ENCODE measurements around the gene WDR5.

WDR5 gene

DNA sequence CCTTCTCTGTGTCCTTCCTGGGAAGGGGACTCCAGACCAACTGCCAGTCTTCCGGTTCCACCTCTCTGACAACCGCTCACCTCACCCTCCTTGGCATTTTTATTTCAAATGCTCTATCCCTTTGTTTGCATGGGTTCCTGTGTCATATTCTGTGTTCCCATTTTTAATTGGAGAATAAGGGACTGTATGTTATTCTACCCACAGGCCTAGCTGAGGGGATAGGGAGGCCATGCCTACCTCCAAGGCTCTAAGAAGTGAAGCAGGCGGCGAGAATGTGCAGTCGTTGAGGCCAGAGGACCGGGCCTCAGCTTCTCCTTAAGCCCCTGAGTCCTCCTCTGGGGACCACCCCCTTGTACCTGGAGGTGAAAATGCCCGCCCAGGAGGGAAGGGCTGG lies 936 bp upstream of the WDR5 start:
- H3K9me2 ChIP-seq (replicated peaks; ENCODE audit: insufficient read depth, low read length), result no peaks in the 10 kb centered on the region
- peak; percentile 6 for DNase-seq
- H3K27me3 ChIP-seq (replicated peaks; ENCODE audit: insufficient read depth, low read length), result 0 out of 2 replicates have a peak, but pooled peaks cover under 1% of the 10 kb centered on the region
- H3K36me3 ChIP-seq (replicated peaks; ENCODE audit: insufficient read depth, low read length), result no peaks in the 10 kb centered on the region; the same call in 1 of the 2 replicates
- no peak for TF ChIP-seq EZH2 (optimal IDR thresholded peaks at IDR 0.05; ENCODE audit: low read depth, low read length)
- no peak for TF ChIP-seq EZH2phosphoT487 (IDR thresholded peaks at IDR 0.05; ENCODE audit: low read length)
- TF ChIP-seq CTCF (IDR thresholded peaks at IDR 0.05; ENCODE audit: low read length), result no peak
- H4K20me1 ChIP-seq (ENCODE audit: insufficient read depth, low read length), result peaks cover 11% of the 10 kb centered on the region; the same call in 1 of the 2 replicates
- peak overlapping the region; percentile 91 for H3K4me3 ChIP-seq (ENCODE audit: low read length)
- peaks cover 7% of the 10 kb centered on the region; the same call in 1 of the 2 replicates for H3K4me1 ChIP-seq (ENCODE audit: low read length)
- H3K4me2 ChIP-seq (ENCODE audit: low read depth, low read length), result peak overlapping the region; percentile 90
- H3K9me3 ChIP-seq (replicated peaks; ENCODE audit: insufficient read depth, low read length), result no peaks in the 10 kb centered on the region
- H3K27ac ChIP-seq (ENCODE audit: low read length), result peak overlapping the region; percentile 80
- peak overlapping the region; percentile 97 for H3K9ac ChIP-seq (ENCODE audit: low read length)
- H2AFZ ChIP-seq (ENCODE audit: low read length), result peak overlapping the region; percentile 94
- H3F3A ChIP-seq (ENCODE audit: insufficient read depth, low read length), result no peaks in the 10 kb centered on the region
- H3K79me2 ChIP-seq (ENCODE audit: low read length), result peaks cover 42% of the 10 kb centered on the region

DNA sequence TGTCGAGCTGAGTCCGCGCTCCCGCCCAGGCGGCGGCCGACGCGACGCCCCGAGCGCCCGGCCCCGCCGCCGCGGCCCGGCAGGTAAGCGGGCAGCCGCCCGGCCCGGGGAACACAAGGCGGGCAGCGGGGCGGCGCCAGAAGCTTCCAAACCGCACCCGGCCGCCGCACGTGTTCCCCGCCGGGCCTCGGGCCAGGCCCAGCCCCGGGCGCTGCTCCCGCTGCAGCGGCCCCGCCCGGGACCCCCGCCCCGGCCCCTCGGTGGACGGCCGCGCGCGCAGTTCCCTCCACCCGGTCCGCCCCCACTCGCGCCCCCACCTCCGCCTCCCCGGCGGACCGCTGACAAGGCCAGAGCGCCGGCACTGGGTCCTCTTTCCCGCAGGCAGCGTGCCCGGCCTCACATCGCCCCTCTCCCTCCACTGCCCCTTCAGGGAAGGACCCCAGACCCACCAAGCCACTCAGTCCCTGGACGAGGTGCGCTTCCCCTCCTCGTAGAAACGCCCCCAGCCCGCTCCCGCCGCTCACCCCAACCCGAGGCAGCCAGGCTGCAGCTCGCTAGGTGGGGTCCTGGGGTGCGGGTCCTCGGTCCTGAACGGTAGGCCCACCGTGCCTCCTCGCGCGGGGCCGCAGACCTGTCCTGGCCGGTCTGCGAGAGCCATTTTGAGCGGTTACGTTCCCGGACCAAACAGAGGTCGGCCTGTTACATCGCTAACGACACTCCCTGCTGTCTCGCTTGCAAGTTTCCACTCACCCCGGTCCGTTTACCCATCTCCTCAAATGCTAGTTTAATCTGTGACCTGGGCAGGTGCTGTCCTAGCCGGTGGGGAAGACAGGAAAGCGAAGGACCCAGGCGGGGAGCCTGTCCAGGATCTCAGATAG lies 475 bp downstream of the WDR5 start:
- DNase-seq, result peak; percentile 7
- Histone ChIP-seq H4K20me1 (ENCODE audit: insufficient read depth, low read length) (peaks cover 11% of the 10 kb centered on the region; the same call in 1 of the 2 replicates), H3K27ac (ENCODE audit: low read length) (no peak overlapping the region), H3K9ac (ENCODE audit: low read length) (peak overlapping the region; percentile 95), H2AFZ (ENCODE audit: low read length) (peak overlapping the region; percentile 53; the same call in 1 of the 2 replicates), H3K4me3 (ENCODE audit: low read length) (peak overlapping the region; percentile 100), H3F3A (ENCODE audit: insufficient read depth, low read length) (no peaks in the 10 kb centered on the region), H3K9me3 (replicated peaks; ENCODE audit: insufficient read depth, low read length) (no peaks in the 10 kb centered on the region), H3K4me1 (ENCODE audit: low read length) (peaks cover 7% of the 10 kb centered on the region; the same call in 1 of the 2 replicates), H3K27me3 (replicated peaks; ENCODE audit: insufficient read depth, low read length) (no peaks in the 10 kb centered on the region), H3K36me3 (replicated peaks; ENCODE audit: insufficient read depth, low read length) (peaks cover 1% of the 10 kb centered on the region; the same call in 1 of the 2 replicates), H3K9me2 (replicated peaks; ENCODE audit: insufficient read depth, low read length) (no peaks in the 10 kb centered on the region), H3K4me2 (ENCODE audit: low read depth, low read length) (peak overlapping the region; percentile 82), H3K79me2 (ENCODE audit: low read length) (peaks cover 50% of the 10 kb centered on the region)
- TF ChIP-seq EZH2phosphoT487 (IDR thresholded peaks at IDR 0.05; ENCODE audit: low read length) (no peak), CTCF (IDR thresholded peaks at IDR 0.05; ENCODE audit: low read length) (no peak), EZH2 (optimal IDR thresholded peaks at IDR 0.05; ENCODE audit: low read depth, low read length) (no peak)

GRCh38 chr9:134136996-134137299 lies 1.1 kb downstream of the WDR5 start:
- H3K9me3 ChIP-seq (replicated peaks; ENCODE audit: insufficient read depth, low read length), result no peaks in the 10 kb centered on the region
- H2AFZ ChIP-seq (ENCODE audit: low read length), result no peak overlapping the region
- H3K9ac ChIP-seq (ENCODE audit: low read length), result peak overlapping the region; percentile 95
- no peak for DNase-seq
- H3K4me1 ChIP-seq (ENCODE audit: low read length), result peaks cover 7% of the 10 kb centered on the region; the same call in 1 of the 2 replicates
- no peaks in the 10 kb centered on the region for H3F3A ChIP-seq (ENCODE audit: insufficient read depth, low read length)
- no peaks in the 10 kb centered on the region for H3K27me3 ChIP-seq (replicated peaks; ENCODE audit: insufficient read depth, low read length)
- H3K36me3 ChIP-seq (replicated peaks; ENCODE audit: insufficient read depth, low read length), result peaks cover 5% of the 10 kb centered on the region; the same call in 1 of the 2 replicates
- peaks cover 50% of the 10 kb centered on the region for H3K79me2 ChIP-seq (ENCODE audit: low read length)
- H3K4me3 ChIP-seq (ENCODE audit: low read length), result peak overlapping the region; percentile 100
- H4K20me1 ChIP-seq (ENCODE audit: insufficient read depth, low read length), result peaks cover 11% of the 10 kb centered on the region; the same call in 1 of the 2 replicates
- TF ChIP-seq EZH2phosphoT487 (IDR thresholded peaks at IDR 0.05; ENCODE audit: low read length) (no peak), EZH2 (optimal IDR thresholded peaks at IDR 0.05; ENCODE audit: low read depth, low read length) (no peak), CTCF (IDR thresholded peaks at IDR 0.05; ENCODE audit: low read length) (no peak)
- H3K9me2 ChIP-seq (replicated peaks; ENCODE audit: insufficient read depth, low read length), result no peaks in the 10 kb centered on the region
- H3K4me2 ChIP-seq (ENCODE audit: low read depth, low read length), result peak overlapping the region; percentile 82
- H3K27ac ChIP-seq (ENCODE audit: low read length), result no peak overlapping the region
